ENCODE data around the gene STK17A.

The STK17A gene

GRCh38 chr7:43658718-43659548 is 76.0 kb downstream of the STK17A start:
- no peak for TF ChIP-seq CTCF (conservative IDR thresholded peaks at IDR 0.05; ENCODE audit: low read depth, low read length)
- Histone ChIP-seq H3K27ac (no peak overlapping the region; the same call in 1 of the 2 replicates), H3K4me3 (IDR thresholded peaks at IDR 0.05; ENCODE audit: insufficient read depth, low read depth, low read length) (no peak overlapping the region), H3K36me3 (ENCODE audit: insufficient read depth) (no peaks in the 10 kb centered on the region), H3K27me3 (ENCODE audit: insufficient read depth, low read depth) (no peaks in the 10 kb centered on the region), H3K9ac (no peak overlapping the region), H4K20me1 (ENCODE audit: insufficient read depth) (peaks cover 20% of the 10 kb centered on the region; the same call in 1 of the 2 replicates), H3K4me1 (ENCODE audit: low read depth, poor library complexity, severe bottlenecking) (peaks cover 44% of the 10 kb centered on the region), H3K79me2 (ENCODE audit: insufficient read depth, low read depth) (peaks cover 31% of the 10 kb centered on the region; the same call in 1 of the 2 replicates), H2AFZ (ENCODE audit: low read depth) (no peak overlapping the region), H3K4me2 (peak overlapping the region; percentile 13)

GRCh38 chr7:43659549-43659896 is 76.6 kb downstream of the STK17A start:
- Histone ChIP-seq H3K27ac (no peak overlapping the region; the same call in 1 of the 2 replicates), H3K79me2 (ENCODE audit: insufficient read depth, low read depth) (peaks cover 35% of the 10 kb centered on the region; the same call in 1 of the 2 replicates), H3K4me3 (IDR thresholded peaks at IDR 0.05; ENCODE audit: insufficient read depth, low read depth, low read length) (no peak overlapping the region), H3K36me3 (ENCODE audit: insufficient read depth) (no peaks in the 10 kb centered on the region), H3K4me2 (peak overlapping the region; percentile 13; the same call in 1 of the 2 replicates), H2AFZ (ENCODE audit: low read depth) (no peak overlapping the region), H3K9ac (no peak overlapping the region), H4K20me1 (ENCODE audit: insufficient read depth) (peaks cover 15% of the 10 kb centered on the region; the same call in 1 of the 2 replicates), H3K4me1 (ENCODE audit: low read depth, poor library complexity, severe bottlenecking) (peaks cover 38% of the 10 kb centered on the region), H3K27me3 (ENCODE audit: insufficient read depth, low read depth) (no peaks in the 10 kb centered on the region)
- no peak for TF ChIP-seq CTCF (conservative IDR thresholded peaks at IDR 0.05; ENCODE audit: low read depth, low read length)

GRCh38 chr7:43660141-43660540 is 77.2 kb downstream of the STK17A start:
- Histone ChIP-seq H3K4me2 (no peak overlapping the region), H3K27ac (no peak overlapping the region)

GRCh38 chr7:43664681-43665080 is 81.8 kb downstream of the STK17A start:
- no peaks in the 10 kb centered on the region for H3K27me3 ChIP-seq (ENCODE audit: insufficient read depth, low read depth)
- no peak overlapping the region for H2AFZ ChIP-seq (ENCODE audit: low read depth)
- H3K4me3 ChIP-seq (IDR thresholded peaks at IDR 0.05; ENCODE audit: insufficient read depth, low read depth, low read length) = no peak overlapping the region
- peaks cover 67% of the 10 kb centered on the region for H3K79me2 ChIP-seq (ENCODE audit: insufficient read depth, low read depth)
- no peak overlapping the region for H3K27ac ChIP-seq
- H3K36me3 ChIP-seq (ENCODE audit: insufficient read depth) = 0 out of 2 replicates have a peak, but pooled peaks cover 3% of the 10 kb centered on the region
- TF ChIP-seq CTCF (conservative IDR thresholded peaks at IDR 0.05; ENCODE audit: low read depth, low read length) = no peak
- no peak overlapping the region for H3K4me2 ChIP-seq
- no peaks in the 10 kb centered on the region for H4K20me1 ChIP-seq (ENCODE audit: insufficient read depth)
- peaks cover 29% of the 10 kb centered on the region for H3K4me1 ChIP-seq (ENCODE audit: low read depth, poor library complexity, severe bottlenecking)
- H3K9ac ChIP-seq = no peak overlapping the region

More at GRCh38 chr7:43660141-43660540, 77.2 kb downstream of the STK17A start:
- H3K27me3 ChIP-seq (ENCODE audit: insufficient read depth, low read depth) = no peaks in the 10 kb centered on the region
- TF ChIP-seq CTCF (conservative IDR thresholded peaks at IDR 0.05; ENCODE audit: low read depth, low read length) = no peak
- no peak overlapping the region for H2AFZ ChIP-seq (ENCODE audit: low read depth)
- H3K79me2 ChIP-seq (ENCODE audit: insufficient read depth, low read depth) = peaks cover 41% of the 10 kb centered on the region; the same call in 1 of the 2 replicates
- H3K9ac ChIP-seq = no peak overlapping the region
- peaks cover 34% of the 10 kb centered on the region for H3K4me1 ChIP-seq (ENCODE audit: low read depth, poor library complexity, severe bottlenecking)
- 0 out of 2 replicates have a peak, but pooled peaks cover 3% of the 10 kb centered on the region for H3K36me3 ChIP-seq (ENCODE audit: insufficient read depth)
- 0 out of 2 replicates have a peak, but pooled peaks cover 14% of the 10 kb centered on the region for H4K20me1 ChIP-seq (ENCODE audit: insufficient read depth)
- H3K4me3 ChIP-seq (IDR thresholded peaks at IDR 0.05; ENCODE audit: insufficient read depth, low read depth, low read length) = no peak overlapping the region
